ENCODE measurements around the gene ITGAD.

ITGAD gene

DNA sequence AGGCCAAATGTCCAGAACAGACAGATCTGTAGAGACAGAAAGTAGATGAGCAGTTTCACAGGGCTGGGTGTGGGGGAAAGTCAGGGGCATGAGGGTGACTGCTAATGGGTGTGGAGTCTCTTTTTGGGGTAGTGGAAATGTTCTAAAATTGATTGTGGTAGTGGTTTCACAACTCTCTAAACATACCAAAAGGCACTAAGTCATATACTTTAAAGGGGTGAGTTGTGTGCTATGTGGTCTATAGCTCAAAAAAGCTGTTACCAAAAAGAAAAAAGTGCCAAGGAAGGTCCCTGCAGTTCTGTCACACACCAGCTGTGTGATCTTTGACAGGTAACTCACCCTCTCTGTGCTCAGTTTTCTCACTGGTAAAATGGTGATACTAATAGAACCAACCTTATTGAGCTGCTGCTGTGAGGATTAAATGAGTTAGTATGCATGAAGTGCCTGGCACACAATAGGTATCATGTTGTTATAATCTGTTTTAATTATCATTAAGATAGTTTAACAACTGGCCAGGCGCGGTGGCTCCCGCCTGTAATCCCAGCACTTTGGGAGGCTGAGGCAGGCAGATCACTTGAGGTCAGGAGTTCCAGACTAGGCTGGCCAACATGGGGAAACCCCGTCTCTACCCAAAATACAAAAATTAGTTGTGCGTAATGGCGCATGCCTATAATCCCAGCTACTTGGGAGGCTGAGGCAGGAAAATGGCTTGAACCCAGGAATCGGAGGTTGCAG is 27.8 kb upstream of the ITGAD start:
- DNase-seq: peak; percentile 54

DNA sequence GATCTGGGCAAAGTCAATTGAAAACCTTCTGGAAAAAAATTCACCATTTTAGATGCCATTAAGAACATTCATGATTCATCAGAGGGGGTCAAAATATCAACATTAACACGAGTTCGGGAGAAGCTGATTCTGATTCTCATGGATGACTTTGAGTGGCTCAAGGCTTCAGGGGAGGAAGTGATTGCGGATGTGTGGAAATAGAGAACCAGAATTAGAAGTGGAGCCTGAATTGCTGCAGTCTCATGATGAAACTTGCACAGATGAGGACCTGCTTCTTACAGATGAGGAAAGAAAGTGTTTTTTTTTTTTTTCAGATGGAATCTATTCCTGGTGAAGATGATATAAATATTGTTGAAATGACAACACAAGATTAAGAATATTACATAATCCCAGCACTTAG is 25.3 kb upstream of the ITGAD start:
- DNase-seq: no peak

DNA sequence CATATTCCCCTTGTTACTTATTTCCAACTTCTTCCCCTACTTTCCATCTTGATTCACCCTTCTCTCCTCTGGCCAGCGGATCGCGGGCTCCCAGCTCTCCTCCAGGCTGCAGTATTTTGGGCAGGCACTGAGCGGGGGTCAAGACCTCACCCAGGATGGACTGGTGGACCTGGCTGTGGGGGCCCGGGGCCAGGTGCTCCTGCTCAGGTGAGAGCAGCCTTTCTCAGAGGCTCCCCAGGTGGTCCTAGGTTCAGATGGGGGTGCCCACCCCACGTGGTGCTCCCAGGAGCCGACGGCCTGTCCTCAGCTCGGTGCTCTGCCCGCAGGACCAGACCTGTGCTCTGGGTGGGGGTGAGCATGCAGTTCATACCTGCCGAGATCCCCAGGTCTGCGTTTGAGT is 22.1 kb upstream of the ITGAD start:
- DNase-seq: no peak

DNA sequence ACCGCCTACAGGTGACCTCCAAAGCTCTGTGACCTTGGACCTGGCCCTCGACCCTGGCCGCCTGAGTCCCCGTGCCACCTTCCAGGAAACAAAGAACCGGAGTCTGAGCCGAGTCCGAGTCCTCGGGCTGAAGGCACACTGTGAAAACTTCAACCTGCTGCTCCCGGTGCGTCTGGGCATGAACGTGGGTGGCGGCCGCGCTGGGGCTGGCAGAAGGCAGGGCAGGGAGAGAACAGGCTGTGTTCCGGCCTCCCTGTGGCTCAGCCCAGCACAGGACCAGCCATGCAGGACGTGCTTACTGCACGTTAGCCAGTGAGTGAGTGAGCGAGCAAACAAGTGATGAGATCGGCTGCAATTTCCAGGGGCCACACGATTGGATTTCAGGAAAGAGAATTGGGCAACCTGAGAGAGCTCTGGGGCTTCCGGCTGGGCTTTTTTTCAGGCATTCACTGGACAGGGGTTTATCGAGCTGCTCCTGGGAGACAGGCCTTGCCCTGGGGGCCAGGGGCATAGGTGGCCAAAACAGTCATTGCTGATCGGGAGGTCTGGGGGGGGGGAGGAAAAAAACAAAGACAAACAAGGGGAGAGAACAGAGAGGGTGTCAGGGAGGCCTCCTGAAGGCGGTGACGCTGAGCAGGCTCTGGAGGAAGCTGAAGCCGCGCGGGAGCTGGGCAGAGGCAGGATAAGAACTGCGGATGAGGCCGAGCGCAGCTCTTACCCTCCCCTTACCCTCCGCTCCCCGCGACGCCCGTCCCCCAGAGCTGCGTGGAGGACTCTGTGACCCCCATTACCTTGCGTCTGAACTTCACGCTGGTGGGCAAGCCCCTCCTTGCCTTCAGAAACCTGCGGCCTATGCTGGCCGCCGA is 21.3 kb upstream of the ITGAD start:
- no peak for DNase-seq

DNA sequence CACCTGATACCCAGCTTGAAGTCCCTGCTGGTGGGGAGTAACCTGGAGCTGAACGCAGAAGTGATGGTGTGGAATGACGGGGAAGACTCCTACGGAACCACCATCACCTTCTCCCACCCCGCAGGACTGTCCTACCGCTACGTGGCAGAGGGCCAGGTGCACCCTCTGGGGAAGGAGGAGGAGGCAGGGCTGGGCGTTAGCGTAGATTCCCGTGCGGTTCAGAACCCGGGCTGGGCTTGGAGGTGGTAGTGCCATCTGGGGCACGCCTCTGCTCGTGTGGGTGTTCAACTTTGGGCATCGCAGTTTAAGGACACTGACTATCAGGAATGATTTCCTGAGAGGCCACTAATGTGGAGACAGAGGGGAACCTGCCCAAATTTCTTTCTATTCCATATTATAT is 19.9 kb upstream of the ITGAD start:
- no peak for DNase-seq

DNA sequence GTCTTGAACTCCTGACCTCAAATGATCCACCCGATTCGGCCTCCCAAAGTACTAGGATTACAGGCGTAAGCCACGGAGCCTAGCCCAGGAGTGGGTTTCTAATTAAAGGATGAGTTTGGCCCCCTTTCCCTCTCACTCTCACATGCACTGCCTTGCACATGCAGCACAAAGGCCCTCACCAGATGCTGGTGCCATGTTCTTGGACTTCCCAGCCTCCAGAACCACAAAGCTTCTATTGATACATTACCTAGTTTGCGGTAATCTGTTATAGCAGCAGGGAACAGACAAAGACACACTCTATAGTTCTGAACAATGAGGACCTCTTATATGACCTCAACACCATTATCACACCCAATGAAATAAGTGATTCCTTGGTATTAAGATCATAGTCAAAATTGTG is 17.9 kb upstream of the ITGAD start:
- DNase-seq: no peak

DNA sequence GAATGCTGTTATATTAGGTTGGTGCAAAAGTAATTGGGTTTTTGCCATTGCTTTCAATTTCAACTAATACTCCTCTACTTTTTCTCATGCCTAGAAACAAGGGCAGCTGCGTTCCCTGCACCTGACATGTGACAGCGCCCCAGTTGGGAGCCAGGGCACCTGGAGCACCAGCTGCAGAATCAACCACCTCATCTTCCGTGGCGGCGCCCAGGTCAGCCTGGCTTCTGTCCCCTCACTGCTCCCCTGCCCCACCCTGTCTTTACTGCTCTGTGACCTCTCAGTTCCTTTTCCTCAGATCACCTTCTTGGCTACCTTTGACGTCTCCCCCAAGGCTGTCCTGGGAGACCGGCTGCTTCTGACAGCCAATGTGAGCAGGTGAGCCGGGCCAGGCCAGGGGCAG is 16.4 kb upstream of the ITGAD start:
- no peak for DNase-seq

DNA sequence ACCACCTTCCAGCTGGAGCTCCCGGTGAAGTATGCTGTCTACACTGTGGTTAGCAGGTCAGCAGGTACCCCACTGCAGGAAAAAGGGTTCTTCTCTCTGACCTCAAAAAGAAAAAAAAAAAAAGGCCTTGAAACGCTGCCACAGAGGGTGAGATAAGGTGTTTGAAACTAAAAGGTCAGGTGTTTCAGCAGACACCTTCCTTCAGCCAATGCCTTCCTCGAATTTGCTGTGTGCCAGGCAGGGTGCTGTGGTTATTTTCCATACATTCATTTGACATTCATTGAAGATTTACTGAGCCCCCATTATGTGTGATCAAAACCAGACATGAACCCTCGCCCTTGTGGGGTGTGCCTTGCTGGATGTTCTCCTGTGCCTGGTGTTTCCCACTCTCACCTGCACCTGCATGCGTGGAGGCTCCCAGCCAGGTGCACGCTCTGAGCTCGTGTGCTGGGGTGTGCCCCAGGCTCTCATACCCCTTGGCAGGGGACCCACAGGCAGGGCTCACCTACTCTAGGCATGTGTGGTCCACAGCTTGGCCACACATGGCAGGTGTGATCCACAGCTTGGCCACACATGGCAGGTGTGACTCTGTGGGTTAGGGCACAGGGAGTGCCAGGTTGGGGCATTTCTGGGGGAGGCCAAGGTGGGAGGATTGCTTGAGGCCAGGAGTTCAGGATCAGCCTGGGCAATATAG is 15.8 kb upstream of the ITGAD start:
- no peak for DNase-seq

DNA sequence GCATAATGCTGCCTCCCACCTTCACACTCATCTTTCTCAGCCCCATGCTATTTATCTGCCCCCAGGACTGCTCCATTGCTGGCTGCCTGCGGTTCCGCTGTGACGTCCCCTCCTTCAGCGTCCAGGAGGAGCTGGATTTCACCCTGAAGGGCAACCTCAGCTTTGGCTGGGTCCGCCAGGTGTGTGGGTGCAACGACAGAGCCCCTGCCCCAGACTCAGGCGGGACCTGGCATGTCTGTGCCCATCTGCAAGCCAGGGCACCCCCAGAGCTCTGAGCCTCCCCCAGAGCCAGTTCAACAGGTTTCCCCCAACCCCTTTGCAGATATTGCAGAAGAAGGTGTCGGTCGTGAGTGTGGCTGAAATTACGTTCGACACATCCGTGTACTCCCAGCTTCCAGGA is 12.9 kb upstream of the ITGAD start:
- no peak for DNase-seq

DNA sequence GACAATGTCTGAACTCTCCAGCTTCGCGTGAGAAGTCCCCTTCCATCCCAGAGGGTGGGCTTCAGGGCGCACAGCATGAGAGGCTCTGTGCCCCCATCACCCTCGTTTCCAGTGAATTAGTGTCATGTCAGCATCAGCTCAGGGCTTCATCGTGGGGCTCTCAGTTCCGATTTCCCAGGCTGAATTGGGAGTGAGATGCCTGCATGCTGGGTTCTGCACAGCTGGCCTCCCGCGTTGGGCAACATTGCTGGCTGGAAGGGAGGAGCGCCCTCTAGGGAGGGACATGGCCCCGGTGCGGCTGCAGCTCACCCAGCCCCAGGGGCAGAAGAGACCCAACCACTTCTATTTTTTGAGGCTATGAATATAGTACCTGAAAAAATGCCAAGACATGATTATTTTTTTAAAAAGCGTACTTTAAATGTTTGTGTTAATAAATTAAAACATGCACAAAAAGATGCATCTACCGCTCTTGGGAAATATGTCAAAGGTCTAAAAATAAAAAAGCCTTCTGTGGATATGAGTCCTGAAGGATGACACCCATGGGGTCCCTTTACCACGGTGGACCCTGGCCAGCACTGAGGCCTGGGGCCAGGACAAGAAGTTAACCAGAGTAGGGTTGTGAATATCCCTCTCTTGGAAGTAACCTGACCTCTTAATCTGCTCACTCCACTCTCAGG is 10.5 kb upstream of the ITGAD start:
- DNase-seq: peak; percentile 55

DNA sequence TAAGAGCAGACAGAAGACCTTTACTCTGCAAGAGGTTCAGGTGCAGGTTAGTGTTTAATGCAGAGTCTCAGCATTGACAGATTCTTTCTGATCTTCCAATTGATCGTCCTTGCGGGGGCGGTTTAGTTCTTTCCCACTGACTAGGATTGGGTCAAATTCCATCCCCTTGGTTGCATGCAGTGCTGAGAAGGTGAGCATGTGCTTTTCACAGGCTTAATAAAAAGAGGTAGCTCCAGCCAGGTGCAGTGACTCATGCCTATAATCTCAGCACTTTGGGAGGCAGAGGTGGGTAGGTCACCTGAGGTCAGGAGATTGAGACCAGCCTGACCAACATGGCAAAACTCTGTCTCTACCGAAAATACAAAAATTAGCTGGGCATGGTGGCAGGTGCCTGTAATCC is 7.5 kb upstream of the ITGAD start:
- DNase-seq: no peak

DNA sequence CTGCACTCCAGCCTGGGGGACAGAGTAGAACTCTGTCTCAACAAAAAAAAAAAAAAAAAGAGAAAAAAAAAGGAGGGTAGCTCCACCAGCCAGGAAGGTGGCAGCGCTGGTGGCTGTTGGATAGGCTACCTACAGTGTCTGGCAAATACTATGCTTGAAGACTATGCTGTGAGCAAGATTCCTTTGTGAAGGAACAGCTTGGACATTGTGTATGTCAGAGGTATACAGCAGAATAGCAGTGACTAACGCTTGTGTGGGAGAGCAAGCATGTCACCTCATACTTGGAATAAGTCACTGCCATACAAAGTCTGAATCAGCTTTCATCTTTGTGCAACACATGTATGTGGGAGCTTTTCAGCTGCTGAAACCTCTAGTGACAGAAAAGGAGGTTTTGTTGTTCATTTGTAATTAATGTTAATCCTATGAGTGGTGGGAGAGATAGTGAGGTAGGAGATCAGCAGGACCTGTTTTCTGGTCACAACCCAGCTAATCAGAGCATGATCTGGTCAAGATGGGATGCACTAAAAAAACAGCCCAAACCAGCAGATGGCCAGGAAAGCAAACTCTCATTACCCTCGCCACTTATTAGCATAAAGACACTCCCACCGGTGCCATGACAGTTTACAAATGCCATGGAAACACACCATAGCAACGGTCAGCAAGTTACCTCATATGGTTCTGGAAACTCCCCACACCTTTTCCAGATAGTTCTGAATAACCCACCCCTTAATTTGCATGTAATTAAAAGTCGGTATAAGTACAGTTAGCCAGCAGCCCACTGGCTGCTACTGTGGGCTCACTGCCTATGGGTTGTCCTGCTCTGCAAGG is 6.8 kb upstream of the ITGAD start:
- no peak for DNase-seq

DNA sequence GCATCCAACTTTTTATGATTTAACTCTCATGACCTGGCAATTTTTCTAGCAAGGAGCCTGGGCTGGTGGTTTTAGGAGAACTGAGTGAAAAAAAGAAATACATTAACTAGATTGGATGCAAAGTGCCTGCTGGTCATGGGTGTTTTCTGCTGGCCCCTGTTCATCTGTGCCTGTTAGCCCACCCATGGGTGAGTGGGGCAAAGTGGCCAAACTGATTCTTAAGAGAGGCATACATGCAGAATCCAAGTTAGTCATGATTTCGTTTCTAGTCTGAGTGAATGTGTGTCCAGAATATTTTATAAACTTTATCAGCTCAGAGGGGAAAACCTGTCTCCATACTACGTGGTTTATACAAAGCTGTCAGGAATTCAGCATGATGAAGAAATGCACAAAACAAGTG is 4.6 kb upstream of the ITGAD start:
- no peak for DNase-seq

DNA sequence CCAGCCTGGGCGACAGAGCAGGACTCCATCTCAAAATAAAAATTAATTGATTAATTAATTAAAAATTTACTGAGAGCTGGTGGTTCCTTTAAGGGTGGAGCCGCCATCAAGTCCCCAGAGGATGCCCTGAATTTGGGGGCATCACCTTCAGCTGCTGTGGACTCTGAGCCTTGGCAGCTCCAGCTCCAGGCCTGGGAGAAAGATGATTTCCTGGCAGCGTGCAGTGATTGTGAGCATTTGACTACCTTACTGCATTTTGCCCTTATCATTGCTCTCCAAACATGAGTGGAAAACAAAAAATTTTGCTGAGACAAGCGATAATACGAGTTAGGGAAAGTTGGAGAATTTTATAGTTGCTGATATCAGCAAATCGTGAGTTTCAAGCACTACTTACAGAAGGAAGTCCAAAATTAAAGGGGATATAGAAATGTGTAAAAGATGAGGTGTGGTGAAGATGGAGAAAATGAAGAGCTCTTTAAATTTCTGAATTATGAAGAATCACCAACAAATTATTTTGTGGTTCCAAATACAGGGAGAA is 2.6 kb upstream of the ITGAD start:
- DNase-seq: no peak

DNA sequence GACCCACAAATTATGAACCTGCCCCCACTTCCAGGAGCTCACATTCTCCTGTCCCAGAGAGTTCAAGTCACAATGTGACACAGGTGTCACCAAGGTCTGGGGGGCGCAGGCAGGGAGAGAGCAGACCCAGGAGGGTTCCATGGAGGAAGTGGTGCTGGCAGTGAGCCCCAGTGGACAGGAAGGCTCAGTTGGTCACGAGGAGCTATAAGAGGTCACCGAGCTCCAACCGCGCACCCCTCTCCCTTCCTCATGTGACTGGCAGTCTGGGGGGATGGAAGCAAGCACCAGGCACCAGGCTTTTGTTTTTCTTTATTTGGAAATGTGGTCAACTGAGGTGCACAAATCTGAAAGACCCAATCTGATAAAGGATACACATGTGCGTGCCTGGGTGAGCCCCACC is 2.5 kb downstream of the ITGAD start:
- no peak for DNase-seq

DNA sequence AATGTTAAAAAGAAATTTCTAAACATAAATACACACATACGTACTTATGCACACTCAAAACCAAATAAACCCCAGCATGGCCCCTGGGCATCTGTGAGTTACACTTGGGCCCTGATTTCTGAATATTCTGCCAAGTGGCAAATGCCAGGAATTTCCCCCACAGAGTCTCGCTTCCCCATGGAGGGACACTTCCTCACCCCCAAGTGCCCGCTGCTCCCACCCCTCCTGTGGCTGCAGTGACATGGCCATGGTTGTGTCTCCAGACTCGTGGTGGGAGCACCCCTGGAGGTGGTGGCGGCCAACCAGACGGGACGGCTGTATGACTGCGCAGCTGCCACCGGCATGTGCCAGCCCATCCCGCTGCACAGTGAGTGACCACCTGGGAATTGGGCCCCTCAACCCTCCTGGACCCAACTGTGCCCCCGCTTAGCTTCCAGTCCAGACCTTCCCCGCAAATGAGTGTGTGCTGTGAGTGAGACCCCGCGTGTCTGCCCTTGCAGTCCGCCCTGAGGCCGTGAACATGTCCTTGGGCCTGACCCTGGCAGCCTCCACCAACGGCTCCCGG is 4.0 kb downstream of the ITGAD start:
- DNase-seq: no peak

DNA sequence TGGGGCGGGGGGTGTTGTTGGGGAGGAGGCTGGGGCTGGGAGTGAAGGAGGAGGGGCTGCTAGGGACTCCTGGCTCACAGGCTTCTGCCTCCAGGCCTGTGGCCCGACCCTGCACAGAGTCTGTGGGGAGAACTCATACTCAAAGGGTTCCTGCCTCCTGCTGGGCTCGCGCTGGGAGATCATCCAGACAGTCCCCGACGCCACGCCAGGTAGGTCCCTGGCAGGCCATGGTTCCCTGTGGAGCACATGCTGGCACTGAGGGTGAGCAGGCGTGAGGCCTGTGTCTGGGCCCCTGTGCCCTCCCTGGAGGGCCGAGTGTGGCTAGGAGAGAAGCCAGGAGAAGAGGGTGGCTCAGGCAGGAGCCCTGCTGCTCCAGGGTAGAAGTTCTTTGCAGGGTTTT is 4.6 kb downstream of the ITGAD start:
- DNase-seq: no peak

DNA sequence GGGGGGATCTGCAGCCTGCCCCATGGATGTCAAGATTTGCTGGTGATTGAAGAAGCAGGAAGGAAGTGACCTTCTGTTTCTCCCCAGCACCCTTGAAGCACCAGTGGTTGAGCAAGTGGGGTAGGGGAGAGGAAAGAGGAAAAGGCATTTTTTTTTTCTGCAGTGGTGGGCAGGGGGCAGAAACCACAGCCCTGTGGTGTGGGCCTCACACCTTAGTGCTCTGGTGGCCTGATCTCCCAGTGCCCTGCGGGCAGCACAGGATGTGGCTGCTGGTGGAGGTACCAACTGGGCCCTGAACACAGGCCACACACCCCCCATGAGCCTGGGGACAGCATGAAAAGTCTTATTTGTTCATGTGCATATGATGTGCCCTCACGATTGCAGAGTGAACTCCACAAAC is 7.1 kb downstream of the ITGAD start:
- DNase-seq: peak; percentile 90

DNA sequence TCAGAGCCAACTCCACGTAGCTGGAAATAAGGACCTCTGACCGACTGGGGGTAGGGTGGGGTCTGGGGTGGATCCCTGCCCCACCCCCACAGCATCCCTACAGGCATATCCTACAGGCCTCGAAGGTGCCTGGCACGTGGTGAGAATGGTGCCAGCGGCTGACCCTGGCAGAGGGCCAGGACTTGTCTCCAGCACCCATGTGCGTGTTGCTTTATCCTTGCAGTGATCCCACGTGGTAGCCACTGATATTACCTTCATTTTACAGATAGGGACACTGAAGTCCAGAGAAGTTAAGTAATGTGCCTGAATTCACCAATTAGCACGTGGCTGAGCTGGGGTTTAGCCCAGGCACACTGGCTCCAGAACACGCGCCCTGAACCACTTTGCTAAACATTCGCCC is 8.3 kb downstream of the ITGAD start:
- no peak for DNase-seq

DNA sequence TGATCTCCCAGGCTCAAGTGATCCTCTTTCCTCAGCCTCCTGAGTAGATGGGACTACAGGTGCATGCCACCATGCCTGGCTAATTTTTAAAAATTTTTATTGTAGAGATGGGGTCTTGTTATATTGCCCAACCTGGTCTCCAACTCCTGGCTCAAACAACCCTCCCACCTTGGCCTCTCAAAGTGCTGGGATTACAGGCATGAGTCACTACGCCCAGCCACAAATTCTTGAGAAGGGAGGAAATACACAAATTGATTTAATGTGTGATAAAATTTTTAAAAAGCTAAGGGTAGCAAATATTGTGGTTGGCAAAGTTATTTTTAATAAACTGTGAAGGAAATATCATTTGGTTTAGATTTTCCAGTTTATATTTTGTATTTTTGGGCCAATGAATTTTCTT is 9.6 kb downstream of the ITGAD start:
- DNase-seq: peak; percentile 36

DNA sequence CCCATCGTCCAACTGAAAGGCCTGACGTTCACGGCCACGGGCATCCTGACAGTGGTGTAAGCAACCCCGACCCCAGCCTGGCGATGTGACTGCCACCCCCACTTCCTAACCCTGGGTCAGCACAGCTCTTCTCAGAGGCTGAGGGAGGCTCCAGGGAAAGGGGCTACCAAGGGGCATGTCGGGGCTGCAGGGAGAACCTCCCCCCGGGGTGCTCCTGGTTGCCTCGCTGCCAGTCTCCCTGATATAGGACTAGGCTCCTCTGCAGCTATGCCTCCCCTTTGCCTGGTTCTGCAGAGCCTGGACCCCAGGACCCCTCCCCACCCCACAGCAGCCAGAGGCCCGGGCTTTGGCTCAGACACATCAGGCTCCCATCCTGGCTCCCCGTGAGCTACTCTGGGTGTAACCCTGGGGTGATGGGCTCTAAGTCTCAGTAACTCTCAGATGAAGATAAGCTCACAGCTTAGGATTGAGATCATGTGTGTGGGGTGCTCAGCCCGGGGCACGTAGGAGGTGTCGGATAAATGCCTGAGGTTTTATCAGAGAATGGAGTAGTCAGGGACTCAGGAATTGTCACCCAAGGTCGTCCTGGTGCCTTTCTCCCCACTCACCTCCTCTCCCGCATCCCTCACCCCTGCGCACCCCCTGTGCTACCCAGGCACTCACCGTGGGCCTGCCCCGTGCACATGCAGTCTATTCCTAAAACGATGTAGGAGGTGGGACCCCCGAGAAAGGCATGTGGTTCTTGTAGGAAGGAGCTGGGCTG is 10.6 kb downstream of the ITGAD start:
- no peak for DNase-seq

Data from NK-92 treated with Interleukin-12 subunit alpha and Interleukin-12 subunit beta, amount 100 ng/mL, for 24 hours (cell line).